ENCODE measurements around the gene NRM. TPM values are rescaled to one million over a fixed set of nuclear protein-coding genes. Genes with fewer than 3 reads are reported as not detected.

Gene NRM
- total and polyA plus RNA-seq, 2 of the 13 experiments (the other 11 are each of a cell fraction or from before 2014, with no cell fraction given), result 12.5 to 16.0 TPM

- TF ChIP-seq, protein P1, sequence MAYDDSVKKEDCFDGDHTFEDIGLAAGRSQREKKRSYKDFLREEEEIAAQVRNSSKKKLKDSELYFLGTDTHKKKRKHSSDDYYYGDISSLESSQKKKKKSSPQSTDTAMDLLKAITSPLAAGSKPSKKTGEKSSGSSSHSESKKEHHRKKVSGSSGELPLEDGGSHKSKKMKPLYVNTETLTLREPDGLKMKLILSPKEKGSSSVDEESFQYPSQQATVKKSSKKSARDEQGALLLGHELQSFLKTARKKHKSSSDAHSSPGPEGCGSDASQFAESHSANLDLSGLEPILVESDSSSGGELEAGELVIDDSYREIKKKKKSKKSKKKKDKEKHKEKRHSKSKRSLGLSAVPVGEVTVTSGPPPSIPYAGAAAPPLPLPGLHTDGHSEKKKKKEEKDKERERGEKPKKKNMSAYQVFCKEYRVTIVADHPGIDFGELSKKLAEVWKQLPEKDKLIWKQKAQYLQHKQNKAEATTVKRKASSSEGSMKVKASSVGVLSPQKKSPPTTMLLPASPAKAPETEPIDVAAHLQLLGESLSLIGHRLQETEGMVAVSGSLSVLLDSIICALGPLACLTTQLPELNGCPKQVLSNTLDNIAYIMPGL (CRISPR knock-in tag; IDR thresholded peaks at IDR 0.05; ENCODE audit: borderline replicate concordance in 1 of 2, low read depth in 1 of 2), result peak in 1 of 2 experiments; percentile 41; a peak in 1 of 4 replicates
- TF ChIP-seq PITX1 (CRISPR knock-in tag; IDR thresholded peaks at IDR 0.05), result 0 out of 2 replicates have a peak, but pooled peaks have one; percentile 57
- TF ChIP-seq, protein P2, sequence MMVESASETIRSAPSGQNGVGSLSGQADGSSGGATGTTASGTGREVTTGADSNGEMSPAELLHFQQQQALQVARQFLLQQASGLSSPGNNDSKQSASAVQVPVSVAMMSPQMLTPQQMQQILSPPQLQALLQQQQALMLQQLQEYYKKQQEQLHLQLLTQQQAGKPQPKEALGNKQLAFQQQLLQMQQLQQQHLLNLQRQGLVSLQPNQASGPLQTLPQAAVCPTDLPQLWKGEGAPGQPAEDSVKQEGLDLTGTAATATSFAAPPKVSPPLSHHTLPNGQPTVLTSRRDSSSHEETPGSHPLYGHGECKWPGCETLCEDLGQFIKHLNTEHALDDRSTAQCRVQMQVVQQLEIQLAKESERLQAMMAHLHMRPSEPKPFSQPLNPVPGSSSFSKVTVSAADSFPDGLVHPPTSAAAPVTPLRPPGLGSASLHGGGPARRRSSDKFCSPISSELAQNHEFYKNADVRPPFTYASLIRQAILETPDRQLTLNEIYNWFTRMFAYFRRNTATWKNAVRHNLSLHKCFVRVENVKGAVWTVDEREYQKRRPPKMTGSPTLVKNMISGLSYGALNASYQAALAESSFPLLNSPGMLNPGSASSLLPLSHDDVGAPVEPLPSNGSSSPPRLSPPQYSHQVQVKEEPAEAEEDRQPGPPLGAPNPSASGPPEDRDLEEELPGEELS (CRISPR knock-in tag; IDR thresholded peaks at IDR 0.05), result peak; percentile 14; the same call in 1 of the 2 replicates
- TF ChIP-seq RAD21 (CRISPR knock-in tag; IDR thresholded peaks at IDR 0.05), result 0 out of 2 replicates have a peak, but pooled peaks have one; percentile 37
- TF ChIP-seq FOXA3 (CRISPR knock-in tag; IDR thresholded peaks at IDR 0.05), result 0 out of 2 replicates have a peak, but pooled peaks have one; percentile 37
- TF ChIP-seq ZSCAN25 (CRISPR knock-in tag; IDR thresholded peaks at IDR 0.05), result no peak
- peak; percentile 5; the same call in 1 of the 2 replicates for TF ChIP-seq GABPB1 (CRISPR knock-in tag; IDR thresholded peaks at IDR 0.05)
- TF ChIP-seq SMC3 (IDR thresholded peaks at IDR 0.05; ENCODE audit: low read length), result peak; percentile 67
- no peak for TF ChIP-seq MLX (CRISPR knock-in tag; IDR thresholded peaks at IDR 0.05)
- peak; percentile 69 for TF ChIP-seq CTCF (CRISPR knock-in tag; IDR thresholded peaks at IDR 0.05)
- TF ChIP-seq SAP130 (CRISPR knock-in tag; IDR thresholded peaks at IDR 0.05; ENCODE audit: low read depth), result peak; percentile 27; the same call in 1 of the 2 replicates
- 0 out of 2 replicates have a peak, but pooled peaks have one; percentile 16 for TF ChIP-seq HDAC2 (CRISPR knock-in tag; IDR thresholded peaks at IDR 0.05)
- TF ChIP-seq ZNF441 (CRISPR knock-in tag; IDR thresholded peaks at IDR 0.05; ENCODE audit: borderline replicate concordance), result no peak
- TF ChIP-seq NR2F6 (IDR thresholded peaks at IDR 0.05), result no peak
- 0 out of 2 replicates have a peak, but pooled peaks have one; percentile 6 for TF ChIP-seq NR2F6 (CRISPR knock-in tag; IDR thresholded peaks at IDR 0.05)
- TF ChIP-seq ZBTB4 (CRISPR knock-in tag; IDR thresholded peaks at IDR 0.05; ENCODE audit: borderline replicate concordance), result peak; percentile 74; the same call in 1 of the 2 replicates
- TF ChIP-seq ZNF704 (CRISPR knock-in tag; IDR thresholded peaks at IDR 0.05; ENCODE audit: borderline replicate concordance), result 0 out of 2 replicates have a peak, but pooled peaks have one; percentile 35
- peak; percentile 47 for TF ChIP-seq STAG1 (CRISPR knock-in tag; IDR thresholded peaks at IDR 0.05)
These were observed 19.8 kb downstream of the NRM start (continued) for GRCh38 chr6:30670760-30671527.

Data from HepG2 (cell line).